Stomach (tissue), 4 donors: Measurements from ENCODE around the gene UNC5A.

ENCODE experiments used
- EP300 ChIP-seq: sonication (generic); formaldehyde crosslinking; IDR thresholded peaks from one replicate; pipeline ENCODE4 v1.6.1; 2017; ENCODE audit warnings: antibody characterized with exemption
- POLR2A ChIP-seq, 4 donors: fragments of 450-650 bp; IDR thresholded peaks; one replicate each; pipeline ENCODE4 v1.6.1; 2016; ENCODE audit warnings: antibody characterized with exemption in 4 of 4, control low read depth in 2 of 4, mild to moderate bottlenecking in 1 of 4, moderate library complexity in 1 of 4
- TF ChIP-seq, protein P1 (sequence below), 7 experiments: fragments of 450-650 bp in 4 of 7; fragments of 200-600 bp in 3 of 7; sonication (generic) in 3 of 7; IDR thresholded peaks; one replicate each; pipeline ENCODE4 v1.5.1; 2016 to 2019; ENCODE audit warnings: antibody characterized with exemption in 7 of 7, control low read depth in 2 of 7, mild to moderate bottlenecking in 1 of 7

DNA sequence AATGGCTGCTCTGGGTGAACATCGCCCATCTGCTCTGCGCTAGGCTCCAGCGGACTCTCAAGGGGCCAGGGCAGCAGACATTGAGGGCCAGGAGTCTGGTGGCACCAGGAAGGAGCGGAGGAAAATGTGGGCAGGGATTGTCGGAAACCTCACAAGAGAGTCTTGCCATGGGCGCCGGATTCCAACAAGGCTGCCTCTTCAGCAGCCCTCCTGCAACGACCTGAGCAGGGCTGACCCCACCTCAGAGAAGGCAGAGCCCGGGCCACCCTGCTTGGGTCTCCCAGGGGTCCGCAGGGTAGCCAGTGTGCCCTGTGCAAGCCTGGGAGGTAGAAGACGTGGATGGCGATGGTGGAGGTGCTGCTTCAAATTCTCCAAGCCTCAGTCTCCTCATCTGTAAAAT lies 11.4 kb upstream of the UNC5A start:
- no peak for TF ChIP-seq EP300
- TF ChIP-seq, protein P1, sequence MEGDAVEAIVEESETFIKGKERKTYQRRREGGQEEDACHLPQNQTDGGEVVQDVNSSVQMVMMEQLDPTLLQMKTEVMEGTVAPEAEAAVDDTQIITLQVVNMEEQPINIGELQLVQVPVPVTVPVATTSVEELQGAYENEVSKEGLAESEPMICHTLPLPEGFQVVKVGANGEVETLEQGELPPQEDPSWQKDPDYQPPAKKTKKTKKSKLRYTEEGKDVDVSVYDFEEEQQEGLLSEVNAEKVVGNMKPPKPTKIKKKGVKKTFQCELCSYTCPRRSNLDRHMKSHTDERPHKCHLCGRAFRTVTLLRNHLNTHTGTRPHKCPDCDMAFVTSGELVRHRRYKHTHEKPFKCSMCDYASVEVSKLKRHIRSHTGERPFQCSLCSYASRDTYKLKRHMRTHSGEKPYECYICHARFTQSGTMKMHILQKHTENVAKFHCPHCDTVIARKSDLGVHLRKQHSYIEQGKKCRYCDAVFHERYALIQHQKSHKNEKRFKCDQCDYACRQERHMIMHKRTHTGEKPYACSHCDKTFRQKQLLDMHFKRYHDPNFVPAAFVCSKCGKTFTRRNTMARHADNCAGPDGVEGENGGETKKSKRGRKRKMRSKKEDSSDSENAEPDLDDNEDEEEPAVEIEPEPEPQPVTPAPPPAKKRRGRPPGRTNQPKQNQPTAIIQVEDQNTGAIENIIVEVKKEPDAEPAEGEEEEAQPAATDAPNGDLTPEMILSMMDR (IDR thresholded peaks at IDR 0.05): no peak
- TF ChIP-seq POLR2A (IDR thresholded peaks at IDR 0.05): no peak
